Measurements from ENCODE around the gene HDAC2. TPM values are rescaled to one million over a fixed set of nuclear protein-coding genes. Genes with fewer than 3 reads are reported as not detected.

Gene HDAC2
- total and polyA plus RNA-seq, 2 of the 13 experiments (the other 11 are each of a cell fraction or from before 2014, with no cell fraction given) = 99.6 to 114 TPM

DNA sequence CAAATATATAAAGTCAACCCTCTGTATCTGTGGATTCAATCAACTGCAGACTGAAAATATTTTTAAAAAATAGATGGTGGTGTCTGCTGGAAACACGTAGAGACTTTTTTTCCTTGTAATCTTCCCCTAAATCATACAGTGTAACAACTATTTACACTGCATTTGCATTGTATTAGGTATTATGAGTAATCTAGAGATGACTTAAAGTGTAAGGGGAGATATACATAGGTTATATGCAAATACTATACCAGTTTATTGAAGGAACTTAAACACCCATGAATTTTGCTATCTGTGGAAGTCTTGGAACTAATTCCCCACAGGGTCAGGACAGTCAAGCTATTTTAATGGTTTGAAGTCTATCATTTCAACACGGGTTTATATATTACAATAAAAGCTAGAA is 10.2 kb downstream of the HDAC2 start:
- in situ Hi-C loops (cut with HindIII; ENCODE audit: extremely low pct_ligation_motif_present, low pct_unique_long_range_greater_than_20kb) (no loop called here), intact Hi-C loops (cut with micrococcal nuclease; ENCODE audit: unreplicated experiment) (no loop called here)
- TF ChIP-seq CAMTA2 (CRISPR knock-in tag; IDR thresholded peaks at IDR 0.05; ENCODE audit: borderline replicate concordance) = no peak
- no peak for TF ChIP-seq KDM3A (CRISPR knock-in tag; IDR thresholded peaks at IDR 0.05; ENCODE audit: low read depth)
- no peak for TF ChIP-seq ZIK1 (CRISPR knock-in tag; IDR thresholded peaks at IDR 0.05; ENCODE audit: borderline replicate concordance, low read depth)
- TF ChIP-seq, protein P1, sequence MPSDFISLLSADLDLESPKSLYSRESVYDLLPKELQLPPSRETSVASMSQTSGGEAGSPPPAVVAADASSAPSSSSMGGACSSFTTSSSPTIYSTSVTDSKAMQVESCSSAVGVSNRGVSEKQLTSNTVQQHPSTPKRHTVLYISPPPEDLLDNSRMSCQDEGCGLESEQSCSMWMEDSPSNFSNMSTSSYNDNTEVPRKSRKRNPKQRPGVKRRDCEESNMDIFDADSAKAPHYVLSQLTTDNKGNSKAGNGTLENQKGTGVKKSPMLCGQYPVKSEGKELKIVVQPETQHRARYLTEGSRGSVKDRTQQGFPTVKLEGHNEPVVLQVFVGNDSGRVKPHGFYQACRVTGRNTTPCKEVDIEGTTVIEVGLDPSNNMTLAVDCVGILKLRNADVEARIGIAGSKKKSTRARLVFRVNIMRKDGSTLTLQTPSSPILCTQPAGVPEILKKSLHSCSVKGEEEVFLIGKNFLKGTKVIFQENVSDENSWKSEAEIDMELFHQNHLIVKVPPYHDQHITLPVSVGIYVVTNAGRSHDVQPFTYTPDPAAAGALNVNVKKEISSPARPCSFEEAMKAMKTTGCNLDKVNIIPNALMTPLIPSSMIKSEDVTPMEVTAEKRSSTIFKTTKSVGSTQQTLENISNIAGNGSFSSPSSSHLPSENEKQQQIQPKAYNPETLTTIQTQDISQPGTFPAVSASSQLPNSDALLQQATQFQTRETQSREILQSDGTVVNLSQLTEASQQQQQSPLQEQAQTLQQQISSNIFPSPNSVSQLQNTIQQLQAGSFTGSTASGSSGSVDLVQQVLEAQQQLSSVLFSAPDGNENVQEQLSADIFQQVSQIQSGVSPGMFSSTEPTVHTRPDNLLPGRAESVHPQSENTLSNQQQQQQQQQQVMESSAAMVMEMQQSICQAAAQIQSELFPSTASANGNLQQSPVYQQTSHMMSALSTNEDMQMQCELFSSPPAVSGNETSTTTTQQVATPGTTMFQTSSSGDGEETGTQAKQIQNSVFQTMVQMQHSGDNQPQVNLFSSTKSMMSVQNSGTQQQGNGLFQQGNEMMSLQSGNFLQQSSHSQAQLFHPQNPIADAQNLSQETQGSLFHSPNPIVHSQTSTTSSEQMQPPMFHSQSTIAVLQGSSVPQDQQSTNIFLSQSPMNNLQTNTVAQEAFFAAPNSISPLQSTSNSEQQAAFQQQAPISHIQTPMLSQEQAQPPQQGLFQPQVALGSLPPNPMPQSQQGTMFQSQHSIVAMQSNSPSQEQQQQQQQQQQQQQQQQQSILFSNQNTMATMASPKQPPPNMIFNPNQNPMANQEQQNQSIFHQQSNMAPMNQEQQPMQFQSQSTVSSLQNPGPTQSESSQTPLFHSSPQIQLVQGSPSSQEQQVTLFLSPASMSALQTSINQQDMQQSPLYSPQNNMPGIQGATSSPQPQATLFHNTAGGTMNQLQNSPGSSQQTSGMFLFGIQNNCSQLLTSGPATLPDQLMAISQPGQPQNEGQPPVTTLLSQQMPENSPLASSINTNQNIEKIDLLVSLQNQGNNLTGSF (CRISPR knock-in tag; IDR thresholded peaks at IDR 0.05) = no peak
- no peak for TF ChIP-seq NFYB (CRISPR knock-in tag; IDR thresholded peaks at IDR 0.05)
- TF ChIP-seq SMYD3 (CRISPR knock-in tag; IDR thresholded peaks at IDR 0.05) = no peak
- TF ChIP-seq, protein P2, sequence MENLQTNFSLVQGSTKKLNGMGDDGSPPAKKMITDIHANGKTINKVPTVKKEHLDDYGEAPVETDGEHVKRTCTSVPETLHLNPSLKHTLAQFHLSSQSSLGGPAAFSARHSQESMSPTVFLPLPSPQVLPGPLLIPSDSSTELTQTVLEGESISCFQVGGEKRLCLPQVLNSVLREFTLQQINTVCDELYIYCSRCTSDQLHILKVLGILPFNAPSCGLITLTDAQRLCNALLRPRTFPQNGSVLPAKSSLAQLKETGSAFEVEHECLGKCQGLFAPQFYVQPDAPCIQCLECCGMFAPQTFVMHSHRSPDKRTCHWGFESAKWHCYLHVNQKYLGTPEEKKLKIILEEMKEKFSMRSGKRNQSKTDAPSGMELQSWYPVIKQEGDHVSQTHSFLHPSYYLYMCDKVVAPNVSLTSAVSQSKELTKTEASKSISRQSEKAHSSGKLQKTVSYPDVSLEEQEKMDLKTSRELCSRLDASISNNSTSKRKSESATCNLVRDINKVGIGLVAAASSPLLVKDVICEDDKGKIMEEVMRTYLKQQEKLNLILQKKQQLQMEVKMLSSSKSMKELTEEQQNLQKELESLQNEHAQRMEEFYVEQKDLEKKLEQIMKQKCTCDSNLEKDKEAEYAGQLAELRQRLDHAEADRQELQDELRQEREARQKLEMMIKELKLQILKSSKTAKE (CRISPR knock-in tag; IDR thresholded peaks at IDR 0.05; ENCODE audit: borderline replicate concordance) = no peak
- no peak for TF ChIP-seq NR3C1 (CRISPR knock-in tag; IDR thresholded peaks at IDR 0.05)
- TF ChIP-seq ZNF431 (CRISPR knock-in tag; IDR thresholded peaks at IDR 0.05; ENCODE audit: borderline replicate concordance, low read depth) = no peak
- no peak for FAIRE-seq
- ATAC-seq = no peak
- Histone ChIP-seq H3K4me2 (ENCODE audit: low read depth, low read length) (no peak overlapping the region), H3K79me2 (ENCODE audit: insufficient read depth, low read length) (peaks cover 85% of the 10 kb centered on the region), H3K9ac (ENCODE audit: insufficient read depth, low read depth, low read length) (no peak overlapping the region), H4K20me1 (ENCODE audit: insufficient read depth, low read length) (peaks cover 38% of the 10 kb centered on the region), H2AFZ (ENCODE audit: low read length) (no peak overlapping the region), H3K27ac (ENCODE audit: extremely low read length, insufficient read depth, low read length) (no peak overlapping the region), H3K27me3 (ENCODE audit: control insufficient read depth in 1 of 2, insufficient read depth in 2 of 2, low read length in 2 of 2) (no peaks in the 10 kb centered on the region), H3K4me3 (replicated peaks in 1 of 3; ENCODE audit: insufficient read depth in 1 of 3, low read depth in 2 of 3, low read length in 3 of 3) (no peak overlapping the region), H3K4me1 (ENCODE audit: insufficient read depth, low read length) (peaks cover 5% of the 10 kb centered on the region; the same call in 1 of the 2 replicates), H3K36me3 (replicated peaks in 1 of 2; ENCODE audit: control insufficient read depth in 1 of 2, insufficient read depth in 2 of 2, low read length in 2 of 2) (peaks cover 1 to 27% of the 10 kb centered on the region in 2 experiments; a peak in 4 of 5 replicates), H3K9me3 (ENCODE audit: low read length) (no peaks in the 10 kb centered on the region)
- WGBS (ENCODE audit: low lambda C conversion rate) = 91% methylated on average over 2 of the region's 2 CpGs
- CTCF ChIA-PET (ENCODE audit: low intra/inter-chr PET ratio, low total read pairs) = no interaction called here
- POLR2A ChIA-PET = interaction anchor here (1.2 kb wide), 1 partner anchor 11 kb away, joined by 3 read pairs; no protein-coding TSS in a partner anchor
- no TSS peak for BruUV-seq (replicated peaks)
- DNase-seq (ENCODE audit: low spot score) = no peak
